Measurements from ENCODE around the gene RNF10.

DNA sequence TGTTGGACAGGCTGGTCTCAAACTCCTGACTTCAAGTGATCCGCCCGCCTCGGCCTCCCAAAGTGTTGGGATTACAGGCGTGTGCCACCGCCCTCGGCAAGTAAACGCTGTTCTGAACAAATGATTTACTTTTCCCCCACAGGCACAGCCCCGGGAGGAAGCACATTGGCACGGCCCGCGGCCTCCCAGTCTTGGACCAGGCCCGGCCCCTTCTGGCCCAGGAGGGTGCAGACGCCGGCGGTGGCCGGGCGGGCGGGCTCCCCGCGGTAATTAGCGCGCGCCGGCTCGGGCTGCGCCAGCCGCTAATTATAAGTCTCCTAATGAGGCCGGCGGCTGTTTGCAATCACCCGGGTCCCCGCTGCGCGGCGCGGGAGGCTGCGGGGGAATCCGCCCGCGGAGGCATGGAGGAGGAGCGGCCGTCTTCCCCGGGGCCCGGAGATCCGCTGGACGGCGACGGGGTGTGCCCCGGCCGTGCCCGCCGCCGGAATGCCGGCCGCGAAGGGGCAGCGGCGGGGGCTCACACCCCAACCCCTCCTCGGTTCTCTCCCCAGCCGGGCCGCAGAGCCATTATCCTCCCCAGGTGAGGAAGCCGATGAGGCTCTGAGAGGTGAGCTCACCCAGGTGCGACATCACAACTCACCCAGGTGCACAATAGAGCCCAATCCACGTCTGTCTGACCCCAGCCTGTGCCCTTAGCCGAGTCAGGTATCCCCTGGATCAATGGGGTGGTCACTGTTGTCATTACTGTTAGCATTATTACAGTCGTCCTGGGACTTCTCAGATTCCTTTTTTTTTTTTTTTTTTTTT lies 50.4 kb downstream of the RNF10 start:
- TF ChIP-seq TAF1 (IDR thresholded peaks at IDR 0.05; ENCODE audit: low read depth) (no peak), EP300 (conservative IDR thresholded peaks at IDR 0.05; ENCODE audit: poor library complexity, severe bottlenecking) (no peak), POLR2AphosphoS5 (IDR thresholded peaks at IDR 0.05) (no peak), RAD21 (conservative IDR thresholded peaks at IDR 0.05) (peak; percentile 51), MXI1 (conservative IDR thresholded peaks at IDR 0.05; ENCODE audit: poor library complexity, severe bottlenecking) (no peak), SMC3 (conservative IDR thresholded peaks at IDR 0.05; ENCODE audit: poor library complexity) (peak; percentile 50)
- TF ChIP-seq, protein P1, sequence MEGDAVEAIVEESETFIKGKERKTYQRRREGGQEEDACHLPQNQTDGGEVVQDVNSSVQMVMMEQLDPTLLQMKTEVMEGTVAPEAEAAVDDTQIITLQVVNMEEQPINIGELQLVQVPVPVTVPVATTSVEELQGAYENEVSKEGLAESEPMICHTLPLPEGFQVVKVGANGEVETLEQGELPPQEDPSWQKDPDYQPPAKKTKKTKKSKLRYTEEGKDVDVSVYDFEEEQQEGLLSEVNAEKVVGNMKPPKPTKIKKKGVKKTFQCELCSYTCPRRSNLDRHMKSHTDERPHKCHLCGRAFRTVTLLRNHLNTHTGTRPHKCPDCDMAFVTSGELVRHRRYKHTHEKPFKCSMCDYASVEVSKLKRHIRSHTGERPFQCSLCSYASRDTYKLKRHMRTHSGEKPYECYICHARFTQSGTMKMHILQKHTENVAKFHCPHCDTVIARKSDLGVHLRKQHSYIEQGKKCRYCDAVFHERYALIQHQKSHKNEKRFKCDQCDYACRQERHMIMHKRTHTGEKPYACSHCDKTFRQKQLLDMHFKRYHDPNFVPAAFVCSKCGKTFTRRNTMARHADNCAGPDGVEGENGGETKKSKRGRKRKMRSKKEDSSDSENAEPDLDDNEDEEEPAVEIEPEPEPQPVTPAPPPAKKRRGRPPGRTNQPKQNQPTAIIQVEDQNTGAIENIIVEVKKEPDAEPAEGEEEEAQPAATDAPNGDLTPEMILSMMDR (IDR thresholded peaks at IDR 0.05; ENCODE audit: poor library complexity, severe bottlenecking), result peak; percentile 57
- TF ChIP-seq, protein P2, sequence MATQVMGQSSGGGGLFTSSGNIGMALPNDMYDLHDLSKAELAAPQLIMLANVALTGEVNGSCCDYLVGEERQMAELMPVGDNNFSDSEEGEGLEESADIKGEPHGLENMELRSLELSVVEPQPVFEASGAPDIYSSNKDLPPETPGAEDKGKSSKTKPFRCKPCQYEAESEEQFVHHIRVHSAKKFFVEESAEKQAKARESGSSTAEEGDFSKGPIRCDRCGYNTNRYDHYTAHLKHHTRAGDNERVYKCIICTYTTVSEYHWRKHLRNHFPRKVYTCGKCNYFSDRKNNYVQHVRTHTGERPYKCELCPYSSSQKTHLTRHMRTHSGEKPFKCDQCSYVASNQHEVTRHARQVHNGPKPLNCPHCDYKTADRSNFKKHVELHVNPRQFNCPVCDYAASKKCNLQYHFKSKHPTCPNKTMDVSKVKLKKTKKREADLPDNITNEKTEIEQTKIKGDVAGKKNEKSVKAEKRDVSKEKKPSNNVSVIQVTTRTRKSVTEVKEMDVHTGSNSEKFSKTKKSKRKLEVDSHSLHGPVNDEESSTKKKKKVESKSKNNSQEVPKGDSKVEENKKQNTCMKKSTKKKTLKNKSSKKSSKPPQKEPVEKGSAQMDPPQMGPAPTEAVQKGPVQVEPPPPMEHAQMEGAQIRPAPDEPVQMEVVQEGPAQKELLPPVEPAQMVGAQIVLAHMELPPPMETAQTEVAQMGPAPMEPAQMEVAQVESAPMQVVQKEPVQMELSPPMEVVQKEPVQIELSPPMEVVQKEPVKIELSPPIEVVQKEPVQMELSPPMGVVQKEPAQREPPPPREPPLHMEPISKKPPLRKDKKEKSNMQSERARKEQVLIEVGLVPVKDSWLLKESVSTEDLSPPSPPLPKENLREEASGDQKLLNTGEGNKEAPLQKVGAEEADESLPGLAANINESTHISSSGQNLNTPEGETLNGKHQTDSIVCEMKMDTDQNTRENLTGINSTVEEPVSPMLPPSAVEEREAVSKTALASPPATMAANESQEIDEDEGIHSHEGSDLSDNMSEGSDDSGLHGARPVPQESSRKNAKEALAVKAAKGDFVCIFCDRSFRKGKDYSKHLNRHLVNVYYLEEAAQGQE (IDR thresholded peaks at IDR 0.05; ENCODE audit: borderline replicate concordance), result no peak

Measured in neural cell (in vitro differentiated cells).